ENCODE measurements around the gene TRIM62. TPM values are rescaled to one million over a fixed set of nuclear protein-coding genes. Genes with fewer than 3 reads are reported as not detected.

TRIM62 gene
- total RNA-seq (2022; extraction: Qiagen RNA extraction; ENCODE audit: low read depth): 2.2 to 2.6 TPM (median 2.5 TPM) in 5 replicates

DNA sequence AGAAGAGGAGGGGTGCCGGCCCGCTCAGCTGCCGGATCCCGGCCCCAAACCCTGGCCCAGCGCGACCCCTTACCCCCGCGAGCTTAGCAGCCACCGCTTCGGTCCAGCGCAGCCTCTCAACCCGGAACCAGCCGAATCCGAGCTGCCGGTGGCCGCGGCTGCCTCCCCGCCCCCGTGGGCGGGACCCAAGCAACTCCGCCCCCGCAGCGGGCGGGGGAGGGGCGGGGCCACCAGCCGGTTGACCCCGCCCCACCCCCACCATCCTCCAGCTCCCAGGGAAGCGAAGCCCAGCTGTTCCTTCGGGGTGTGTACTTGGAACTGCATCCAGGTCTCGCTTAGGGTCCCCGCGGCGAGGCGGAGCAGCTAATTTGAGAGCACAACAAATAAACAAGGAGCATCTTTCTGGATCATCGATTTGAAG lies at the start of gene TRIM62:
TSS of gene TRIM62 (minus strand) at position 123 of the 421 bp plus-strand sequence. CDS start 611 bp downstream, outside the sequence.

Other genes starting within 250 kb of the TRIM62 start
- 21.8 to 26.1 TPM (median 25.0 TPM) in 5 replicates for gene RNF19B, start 217.2 kb downstream of the TRIM62 start, total RNA-seq (2022; extraction: Qiagen RNA extraction; ENCODE audit: low read depth)
- gene AK2, start 145.2 kb downstream of the TRIM62 start, total RNA-seq (2022; extraction: Qiagen RNA extraction; ENCODE audit: low read depth): 154 to 166 TPM (median 158 TPM) in 5 replicates
- 0.75 to 1.3 TPM (median 0.97 TPM) in 5 replicates for gene AZIN2, start 100.9 kb downstream of the TRIM62 start, total RNA-seq (2022; extraction: Qiagen RNA extraction; ENCODE audit: low read depth)
- 8.4 to 12.2 TPM (median 10.4 TPM) in 5 replicates for gene ZNF362, start 74.4 kb upstream of the TRIM62 start, total RNA-seq (2022; extraction: Qiagen RNA extraction; ENCODE audit: low read depth)
- gene A3GALT2, start 139.1 kb upstream of the TRIM62 start, total RNA-seq (2022; extraction: Qiagen RNA extraction; ENCODE audit: low read depth): not detected in 5 replicates
- 85.0 to 101 TPM (median 87.8 TPM) in 5 replicates for gene PHC2, start 249.1 kb upstream of the TRIM62 start, total RNA-seq (2022; extraction: Qiagen RNA extraction; ENCODE audit: low read depth)

All from A549 treated with DMSO at 1 μM for 4 hours (cell line).